ENCODE results near the gene ACBD6.

Gene ACBD6

GRCh38 chr1:180254854-180255253 lies 247.5 kb downstream of the ACBD6 start:
- Histone ChIP-seq H3K4me3 (ENCODE audit: low read depth, low read length) (no peak overlapping the region), H3K36me3 (ENCODE audit: control insufficient read depth in 2 of 2, insufficient read depth in 1 of 2, low read length in 2 of 2) (no peaks in the 10 kb centered on the region), H3K4me1 (ENCODE audit: control insufficient read depth, insufficient read depth, low read length) (no peaks in the 10 kb centered on the region), H3K9me3 (ENCODE audit: control insufficient read depth, insufficient read depth, low read depth, low read length) (no peaks in the 10 kb centered on the region), H3K27ac (ENCODE audit: extremely low read depth, low read depth, low read length) (no peak overlapping the region)
- ChIA-PET CTCF (interaction anchor here (0.6 to 1.1 kb wide), 3 partner anchors 23 to 95 kb away, joined by 3 read pairs; no protein-coding TSS in a partner anchor), POLR2A (no interaction called here)
- TF ChIP-seq ZNF169 (tag by site-specific recombination; IDR thresholded peaks at IDR 0.05): no peak
- no peak for TF ChIP-seq ZNF513 (tag by site-specific recombination; IDR thresholded peaks at IDR 0.05)
- no peak for TF ChIP-seq EGR2 (tag by site-specific recombination; IDR thresholded peaks at IDR 0.05; ENCODE audit: low read depth)
- no peak for TF ChIP-seq ZNF184 (tag by site-specific recombination; IDR thresholded peaks at IDR 0.05)
- TF ChIP-seq ZNF221 (tag by site-specific recombination; IDR thresholded peaks at IDR 0.05; ENCODE audit: borderline replicate concordance): no peak
- TF ChIP-seq HOXC10 (CRISPR knock-in tag; IDR thresholded peaks at IDR 0.05): no peak
- TF ChIP-seq ZNF157 (tag by site-specific recombination; IDR thresholded peaks at IDR 0.05): no peak
- TF ChIP-seq OVOL3 (tag by site-specific recombination; IDR thresholded peaks at IDR 0.05): no peak
- TF ChIP-seq ZBTB21 (tag by site-specific recombination; IDR thresholded peaks at IDR 0.05): no peak

- no peaks in the 10 kb centered on the region for H3K36me3 ChIP-seq (ENCODE audit: control insufficient read depth in 2 of 2, insufficient read depth in 1 of 2, low read length in 2 of 2)
- H3K4me1 ChIP-seq (ENCODE audit: control insufficient read depth, insufficient read depth, low read length): no peaks in the 10 kb centered on the region
- no peak overlapping the region for H3K4me3 ChIP-seq (ENCODE audit: low read depth, low read length)
- TF ChIP-seq ZNF791 (tag by site-specific recombination; IDR thresholded peaks at IDR 0.05) (no peak), ZNF654 (tag by site-specific recombination; IDR thresholded peaks at IDR 0.05; ENCODE audit: low read depth) (no peak), ZNF24 (tag by site-specific recombination; IDR thresholded peaks at IDR 0.05) (no peak), YY1 (tag by site-specific recombination; IDR thresholded peaks at IDR 0.05) (no peak), HOXD13 (CRISPR knock-in tag; IDR thresholded peaks at IDR 0.05; ENCODE audit: borderline replicate concordance) (no peak), SETDB1 (IDR thresholded peaks at IDR 0.05; ENCODE audit: insufficient read length, low read length) (no peak), HOXA7 (CRISPR knock-in tag; IDR thresholded peaks at IDR 0.05; ENCODE audit: borderline replicate concordance) (no peak), ZNF132 (tag by site-specific recombination; IDR thresholded peaks at IDR 0.05; ENCODE audit: borderline replicate concordance) (no peak), ZNF426 (tag by site-specific recombination; IDR thresholded peaks at IDR 0.05) (no peak), ZNF501 (tag by site-specific recombination; IDR thresholded peaks at IDR 0.05) (no peak)
- CTCF ChIA-PET: interaction anchor here (0.6 to 3.8 kb wide), 7 partner anchors 14 to 162 kb away, joined by 3 to 23 read pairs (median 13); no protein-coding TSS in a partner anchor
- POLR2A ChIA-PET: no interaction called here
- H3K9me3 ChIP-seq (ENCODE audit: control insufficient read depth, insufficient read depth, low read depth, low read length): no peaks in the 10 kb centered on the region
- H3K27ac ChIP-seq (ENCODE audit: extremely low read depth, low read depth, low read length): no peak overlapping the region
Measured at GRCh38 chr1:180254496-180254819, 247.9 kb downstream of the ACBD6 start.

GRCh38 chr1:180253585-180254495 lies 248.5 kb downstream of the ACBD6 start:
- ChIA-PET CTCF (interaction anchor here (0.6 to 3.8 kb wide), 33 partner anchors 8 to 548 kb away, joined by 3 to 23 read pairs (median 4); no protein-coding TSS in a partner anchor), POLR2A (no interaction called here)
- TF ChIP-seq ZIC2 (tag by site-specific recombination; IDR thresholded peaks at IDR 0.05) (peak; percentile 60), RBAK (tag by site-specific recombination; IDR thresholded peaks at IDR 0.05) (no peak)
- no peak overlapping the region for H3K27ac ChIP-seq (ENCODE audit: extremely low read depth, low read depth, low read length)
- no peaks in the 10 kb centered on the region for H3K4me1 ChIP-seq (ENCODE audit: control insufficient read depth, insufficient read depth, low read length)
- no peak overlapping the region for H3K4me3 ChIP-seq (ENCODE audit: low read depth, low read length)
- no peaks in the 10 kb centered on the region for H3K9me3 ChIP-seq (ENCODE audit: control insufficient read depth, insufficient read depth, low read depth, low read length)
- no peaks in the 10 kb centered on the region for H3K36me3 ChIP-seq (ENCODE audit: control insufficient read depth in 2 of 2, insufficient read depth in 1 of 2, low read length in 2 of 2)

All from HEK293 (cell line).